Sigmoid colon (tissue), 7 donors: ENCODE data around the gene PRR20A. TPM values are rescaled to one million over a fixed set of nuclear protein-coding genes. Genes with fewer than 3 reads are reported as not detected.

ENCODE experiments used
- DNase-seq: peaks from one replicate; pipeline ENCODE4 v3.0.0-alpha.2; 2019
- H3K27ac ChIP-seq, 4 donors: fragments of 200-600 bp; sonication (generic); one replicate each; pipeline ENCODE4 v1.5.1; 2016 to 2019; ENCODE audit warnings: mild to moderate bottlenecking in 1 of 4
- H3K27me3 ChIP-seq, 3 donors: fragments of 200-600 bp; sonication (generic); one replicate each; pipeline ENCODE4 v1.5.1; 2019; ENCODE audit warnings: mild to moderate bottlenecking in 1 of 3
- H3K36me3 ChIP-seq, 4 donors: fragments of 200-600 bp; sonication (generic); one replicate each; pipeline ENCODE4 v1.5.1; 2016 to 2019
- H3K4me1 ChIP-seq, 4 donors: fragments of 200-600 bp; sonication (generic); one replicate each; pipeline ENCODE4 v1.5.1; 2017 to 2019
- H3K4me3 ChIP-seq, 4 donors: fragments of 200-600 bp; sonication (generic); one replicate each; pipeline ENCODE4 v1.5.1; 2017 to 2019; ENCODE audit warnings: mild to moderate bottlenecking in 2 of 4, moderate library complexity in 1 of 4
- H3K9me3 ChIP-seq, 4 donors: fragments of 200-600 bp in 3 of 4; sonication (generic) in 3 of 4; one replicate each; pipeline versions ENCODE4 v1.5.1 to v1.6.1; 2013 to 2019
- EP300 ChIP-seq, 4 donors: sonication (generic); formaldehyde crosslinking; IDR thresholded peaks; one replicate each; pipeline ENCODE4 v1.6.1; 2017; ENCODE audit warnings: antibody characterized with exemption in 4 of 4
- POLR2A ChIP-seq, 2 donors: fragments of 450-650 bp; IDR thresholded peaks; one replicate each; pipeline ENCODE4 v1.6.1; 2016; ENCODE audit warnings: antibody characterized with exemption in 2 of 2, mild to moderate bottlenecking in 2 of 2, moderate library complexity in 2 of 2
- POLR2AphosphoS5 ChIP-seq, 4 donors: sonication (generic); formaldehyde crosslinking; IDR thresholded peaks; one replicate each; pipeline ENCODE4 v1.6.1; 2017; ENCODE audit warnings: antibody characterized with exemption in 4 of 4
- WGBS, 2 donors: extraction: QIAGEN DNeasy Blood & Tissue Kit; methylation state at CpG; one replicate each; pipeline ENCODE4 v1.1.7; 2013; 5-methylcytosine and 5-hydroxymethylcytosine counted together
- intact Hi-C: fragments of 100-400 bp; cut with DNase I; formaldehyde crosslinking; loops from one replicate; pipeline ENCODE4 v1.15.1; 2023
- polyA plus RNA-seq, 3 donors: library from polyadenylated mRNA; stranded (reverse); fragments of 200-250 nt; gene quantifications; one replicate each; pipeline ENCODE4 v1.2.3, GENCODE V29; 2013
- small RNA-seq, 3 donors: library from RNA; depleted of rRNA; stranded (forward); fragments of <200 nt; gene quantifications; one replicate each; pipeline ENCODE3, GENCODE V24; 2016
- total RNA-seq, 4 donors: library from RNA; depleted of rRNA; stranded (reverse); fragments of >200 nt; gene quantifications; one replicate each; pipeline ENCODE4 v1.1.0, GENCODE V29; 2016
- TF ChIP-seq, protein P1 (sequence below), 4 experiments: fragments of 450-650 bp in 3 of 4; fragments of 200-600 bp in 1 of 4; IDR thresholded peaks; one replicate each; pipeline ENCODE4 v1.5.1; 2016 to 2019; ENCODE audit warnings: antibody characterized with exemption in 4 of 4, mild to moderate bottlenecking in 3 of 4, moderate library complexity in 2 of 4
- donor health status: healthy with polysubstance abuse.
- donor health status: Bipolar disorder and iron deficiency.
- donor health status: healthy.

PRR20A gene
- total and polyA plus RNA-seq, 7 donors, result not detected

- Histone ChIP-seq H3K27ac (no peak overlapping the region), H3K4me1 (no peaks in the 10 kb centered on the region), H3K36me3 (no peaks in the 10 kb centered on the region), H3K9me3 (no peaks in the 10 kb centered on the region), H3K4me3 (no peak overlapping the region), H3K27me3 (no peaks in the 10 kb centered on the region)
- TF ChIP-seq, protein P1, sequence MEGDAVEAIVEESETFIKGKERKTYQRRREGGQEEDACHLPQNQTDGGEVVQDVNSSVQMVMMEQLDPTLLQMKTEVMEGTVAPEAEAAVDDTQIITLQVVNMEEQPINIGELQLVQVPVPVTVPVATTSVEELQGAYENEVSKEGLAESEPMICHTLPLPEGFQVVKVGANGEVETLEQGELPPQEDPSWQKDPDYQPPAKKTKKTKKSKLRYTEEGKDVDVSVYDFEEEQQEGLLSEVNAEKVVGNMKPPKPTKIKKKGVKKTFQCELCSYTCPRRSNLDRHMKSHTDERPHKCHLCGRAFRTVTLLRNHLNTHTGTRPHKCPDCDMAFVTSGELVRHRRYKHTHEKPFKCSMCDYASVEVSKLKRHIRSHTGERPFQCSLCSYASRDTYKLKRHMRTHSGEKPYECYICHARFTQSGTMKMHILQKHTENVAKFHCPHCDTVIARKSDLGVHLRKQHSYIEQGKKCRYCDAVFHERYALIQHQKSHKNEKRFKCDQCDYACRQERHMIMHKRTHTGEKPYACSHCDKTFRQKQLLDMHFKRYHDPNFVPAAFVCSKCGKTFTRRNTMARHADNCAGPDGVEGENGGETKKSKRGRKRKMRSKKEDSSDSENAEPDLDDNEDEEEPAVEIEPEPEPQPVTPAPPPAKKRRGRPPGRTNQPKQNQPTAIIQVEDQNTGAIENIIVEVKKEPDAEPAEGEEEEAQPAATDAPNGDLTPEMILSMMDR (IDR thresholded peaks at IDR 0.05), result no peak
- TF ChIP-seq POLR2A (IDR thresholded peaks at IDR 0.05) (no peak), EP300 (IDR thresholded peaks at IDR 0.05) (no peak), POLR2AphosphoS5 (IDR thresholded peaks at IDR 0.05) (no peak)
- no peak for DNase-seq
- 87 to 91% methylated on average over 1 of the region's 1 CpG for WGBS, 2 donors
- intact Hi-C loops, result no loop called here
Observed at GRCh38 chr13:57191667-57192066, 50.9 kb downstream of the PRR20A start.

Small RNAs within 50 kb of the gene (small RNA-seq; reads per million reads assigned to genes)
- 0 reads per million in 3 donors for gene PRR20FP

Other genes with a start within 250 kb of the PRR20A start
- not detected for gene PRR20B, start 6.6 kb downstream of the PRR20A start, total RNA-seq
- gene PRR20B, start 6.6 kb downstream of the PRR20A start, polyA plus RNA-seq, result not detected
- not detected for gene PRR20C, start 13.1 kb downstream of the PRR20A start, total RNA-seq
- gene PRR20C, start 13.1 kb downstream of the PRR20A start, polyA plus RNA-seq, result not detected
- not detected for gene PRR20D, start 19.7 kb downstream of the PRR20A start, total RNA-seq
- not detected for gene PRR20D, start 19.7 kb downstream of the PRR20A start, polyA plus RNA-seq
- gene PRR20E, start 26.3 kb downstream of the PRR20A start, total RNA-seq, result not detected
- not detected for gene PRR20E, start 26.3 kb downstream of the PRR20A start, polyA plus RNA-seq